Omental fat pad (tissue), 4 donors: Measurements from ENCODE around the gene UBAC1. TPM values are rescaled to one million over a fixed set of nuclear protein-coding genes. Genes with fewer than 3 reads are reported as not detected.
"Not testable (repeated sequence)": the region's sequence is repeated elsewhere in the genome, so short reads cannot be mapped to it uniquely, and the experiment has no call there.

Source experiments
- ATAC-seq: fragments of 150-250 bp; one replicate; pipeline ENCODE4 v1.9.1; 2016; ENCODE audit warnings: mild to moderate bottlenecking, moderate library complexity; ENCODE audit not compliant: low FRiP score
- DNase-seq: peaks from one replicate; pipeline ENCODE4 v3.0.0-alpha.2; 2019; ENCODE audit warnings: low spot score
- total RNA-seq, 4 donors: library from RNA; depleted of rRNA; stranded (reverse); fragments of >200 nt; gene quantifications; one replicate each; pipeline ENCODE4 v1.1.0, GENCODE V29; 2016
- TF ChIP-seq, protein P1 (sequence below), 3 donors: fragments of 450-650 bp; IDR thresholded peaks; one replicate each; pipeline ENCODE4 v1.5.1; 2016 to 2017; ENCODE audit warnings: antibody characterized with exemption in 3 of 3, mild to moderate bottlenecking in 3 of 3, moderate library complexity in 2 of 3

Gene UBAC1
- total RNA-seq, 4 donors from 2014 or later: 28.4 to 56.7 (median 34.6) TPM

DNA sequence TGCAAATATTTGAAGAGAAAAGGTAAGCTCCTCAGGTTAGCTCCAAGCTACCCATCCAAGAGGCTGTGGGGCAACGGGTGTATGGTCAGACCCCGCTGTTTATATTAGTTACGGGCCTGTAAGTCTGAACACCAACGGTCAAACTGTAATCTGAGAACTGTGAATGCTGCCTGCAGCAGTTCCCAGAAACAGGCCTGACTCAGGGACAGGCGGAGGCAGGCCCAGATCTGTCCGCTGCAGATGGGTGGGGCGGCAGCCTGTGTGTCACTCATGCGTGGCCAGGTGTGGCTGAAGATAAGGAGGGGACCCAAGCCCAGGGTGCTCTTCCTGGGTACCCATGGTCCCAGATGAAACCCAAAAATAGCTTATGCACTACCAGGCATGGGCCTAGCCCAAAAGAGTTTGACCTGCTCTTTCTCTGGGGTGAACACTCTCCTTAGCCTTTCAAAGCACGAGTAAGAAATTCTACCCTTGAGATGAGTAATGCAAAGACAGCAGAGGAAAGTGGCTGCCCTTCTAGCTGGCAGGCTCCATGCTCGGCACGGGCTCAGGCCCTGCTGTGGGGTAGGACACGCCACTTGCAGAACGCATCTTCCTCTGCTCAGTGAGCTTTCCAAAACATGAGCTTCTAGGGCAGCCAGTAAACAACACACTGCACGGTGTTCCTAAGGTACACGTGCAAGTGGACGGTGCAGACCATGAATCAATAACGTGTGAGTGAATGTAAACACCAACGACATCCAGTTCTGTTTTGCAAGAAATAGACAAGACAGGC is 9.1 kb downstream of the UBAC1 start:
- DNase-seq (no peak), ATAC-seq (no peak)
- TF ChIP-seq, protein P1, sequence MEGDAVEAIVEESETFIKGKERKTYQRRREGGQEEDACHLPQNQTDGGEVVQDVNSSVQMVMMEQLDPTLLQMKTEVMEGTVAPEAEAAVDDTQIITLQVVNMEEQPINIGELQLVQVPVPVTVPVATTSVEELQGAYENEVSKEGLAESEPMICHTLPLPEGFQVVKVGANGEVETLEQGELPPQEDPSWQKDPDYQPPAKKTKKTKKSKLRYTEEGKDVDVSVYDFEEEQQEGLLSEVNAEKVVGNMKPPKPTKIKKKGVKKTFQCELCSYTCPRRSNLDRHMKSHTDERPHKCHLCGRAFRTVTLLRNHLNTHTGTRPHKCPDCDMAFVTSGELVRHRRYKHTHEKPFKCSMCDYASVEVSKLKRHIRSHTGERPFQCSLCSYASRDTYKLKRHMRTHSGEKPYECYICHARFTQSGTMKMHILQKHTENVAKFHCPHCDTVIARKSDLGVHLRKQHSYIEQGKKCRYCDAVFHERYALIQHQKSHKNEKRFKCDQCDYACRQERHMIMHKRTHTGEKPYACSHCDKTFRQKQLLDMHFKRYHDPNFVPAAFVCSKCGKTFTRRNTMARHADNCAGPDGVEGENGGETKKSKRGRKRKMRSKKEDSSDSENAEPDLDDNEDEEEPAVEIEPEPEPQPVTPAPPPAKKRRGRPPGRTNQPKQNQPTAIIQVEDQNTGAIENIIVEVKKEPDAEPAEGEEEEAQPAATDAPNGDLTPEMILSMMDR (IDR thresholded peaks at IDR 0.05): no peak

DNA sequence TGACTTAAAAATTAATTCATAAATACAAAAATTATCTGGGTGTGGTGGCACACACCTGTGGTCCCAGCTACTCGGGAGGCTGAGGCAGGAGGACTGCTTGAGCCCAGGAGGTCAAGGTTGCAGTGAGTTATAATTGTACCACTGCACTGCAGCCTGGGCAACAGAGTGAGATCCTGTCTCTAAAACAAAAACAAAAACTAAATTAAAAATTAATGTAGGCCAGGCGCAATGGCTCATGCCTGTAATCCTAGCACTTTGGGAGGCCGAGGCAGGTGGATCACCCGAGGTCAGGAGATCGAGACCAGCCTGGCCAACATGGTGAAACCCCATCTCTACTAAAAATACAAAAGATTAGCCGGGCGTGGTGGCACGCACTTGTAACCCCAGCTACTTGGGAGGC is 9.9 kb downstream of the UBAC1 start:
- not testable (repeated sequence) for ATAC-seq, DNase-seq

DNA sequence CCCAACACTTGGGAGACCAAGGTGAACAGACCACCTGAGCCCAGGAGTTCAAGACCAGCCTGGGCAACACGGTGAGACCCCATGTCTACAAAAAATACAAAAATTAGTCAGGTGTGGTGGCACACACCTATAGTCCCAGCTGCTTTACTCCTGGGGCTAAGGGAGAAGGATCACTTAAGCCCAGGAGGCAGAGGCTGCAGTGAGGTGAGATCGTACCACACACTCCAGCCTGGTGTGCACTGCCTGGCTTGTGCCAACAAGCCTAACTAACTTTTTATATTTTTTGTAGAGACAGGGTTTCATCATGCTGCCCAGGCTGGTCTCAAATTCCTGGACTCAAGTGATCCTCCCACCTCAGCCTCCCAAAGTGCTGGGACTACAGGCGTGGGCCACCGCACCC is 10.3 kb downstream of the UBAC1 start:
- not testable (repeated sequence) for DNase-seq, ATAC-seq

DNA sequence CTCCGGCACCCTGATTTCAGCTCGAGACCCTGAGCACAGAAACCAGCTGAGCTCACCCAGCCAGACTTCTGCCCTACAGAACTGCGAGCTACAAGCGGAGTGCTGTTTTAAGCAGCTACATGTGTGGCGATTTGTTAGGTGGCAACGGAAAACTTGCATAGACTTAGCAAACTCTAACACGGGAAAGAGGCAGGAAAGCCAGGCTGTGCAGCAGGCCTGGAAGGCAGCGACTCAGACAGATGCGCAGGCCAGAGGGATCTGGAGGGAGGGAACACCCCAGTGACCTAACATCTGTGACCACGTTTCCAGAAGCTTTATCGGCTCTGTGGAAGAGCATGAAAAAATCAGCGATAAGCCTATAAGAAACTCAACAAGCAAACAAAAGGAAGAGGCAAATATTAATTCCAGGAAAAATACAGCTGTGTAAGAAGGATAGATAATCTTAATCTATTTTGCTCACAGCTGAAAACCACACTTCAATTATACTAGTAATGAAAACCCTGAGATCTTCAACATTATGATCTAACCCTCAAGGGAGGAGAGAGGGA is 11.0 kb downstream of the UBAC1 start:
- TF ChIP-seq, protein P1 (IDR thresholded peaks at IDR 0.05): no peak
- DNase-seq (no peak), ATAC-seq (no peak)

DNA sequence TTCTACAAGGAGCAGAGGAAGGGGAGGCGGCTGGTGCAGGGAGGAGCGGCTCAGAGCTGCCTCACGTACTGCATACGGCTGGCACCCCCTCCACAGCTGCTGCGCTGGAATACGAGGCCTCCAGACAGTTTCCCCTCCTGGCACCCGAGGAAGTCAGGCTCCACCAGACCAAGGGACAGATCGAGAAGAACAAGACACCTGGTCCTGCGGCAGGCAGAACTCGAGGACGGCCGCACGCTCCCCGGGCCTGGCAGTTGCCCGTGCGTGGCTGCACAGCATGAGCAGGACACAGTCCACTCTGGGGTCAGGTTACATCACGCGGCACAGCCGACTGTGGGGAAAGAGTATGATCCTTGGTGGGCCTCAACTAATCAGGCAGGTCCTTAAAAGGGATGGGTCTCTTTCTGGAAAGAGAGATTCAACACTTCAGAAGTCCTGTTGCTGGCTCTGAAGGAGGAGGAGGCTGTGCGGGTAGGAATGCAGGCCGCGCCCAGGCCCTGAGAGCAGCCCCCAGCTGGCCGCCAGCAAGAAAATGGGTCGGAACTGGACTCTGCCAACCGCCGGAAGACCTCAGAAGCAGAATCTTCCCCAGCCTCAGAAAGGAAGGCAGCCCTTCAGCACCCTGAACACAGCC is 11.6 kb downstream of the UBAC1 start:
- TF ChIP-seq, protein P1 (IDR thresholded peaks at IDR 0.05): no peak
- DNase-seq (no peak), ATAC-seq (no peak)

DNA sequence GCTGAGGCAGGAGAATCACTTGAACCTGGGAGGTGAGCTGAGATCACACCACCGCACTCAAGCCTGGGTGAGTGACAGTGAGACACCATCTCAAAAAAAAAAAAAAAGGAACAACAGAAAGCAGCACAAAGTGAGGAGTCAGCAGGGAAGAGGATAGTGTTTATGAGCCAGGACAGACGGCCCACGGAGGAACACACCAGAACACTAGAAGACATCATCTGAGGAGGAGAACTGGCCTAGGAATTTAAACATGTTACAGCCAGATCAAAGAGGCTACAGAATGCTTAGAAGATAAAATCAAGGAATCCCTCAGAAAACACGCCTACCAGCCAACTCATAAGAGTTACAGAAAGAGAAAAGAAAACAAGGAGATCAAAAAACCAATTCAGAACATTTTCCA is 12.2 kb downstream of the UBAC1 start:
- TF ChIP-seq, protein P1 (IDR thresholded peaks at IDR 0.05): no peak
- ATAC-seq: no peak

DNA sequence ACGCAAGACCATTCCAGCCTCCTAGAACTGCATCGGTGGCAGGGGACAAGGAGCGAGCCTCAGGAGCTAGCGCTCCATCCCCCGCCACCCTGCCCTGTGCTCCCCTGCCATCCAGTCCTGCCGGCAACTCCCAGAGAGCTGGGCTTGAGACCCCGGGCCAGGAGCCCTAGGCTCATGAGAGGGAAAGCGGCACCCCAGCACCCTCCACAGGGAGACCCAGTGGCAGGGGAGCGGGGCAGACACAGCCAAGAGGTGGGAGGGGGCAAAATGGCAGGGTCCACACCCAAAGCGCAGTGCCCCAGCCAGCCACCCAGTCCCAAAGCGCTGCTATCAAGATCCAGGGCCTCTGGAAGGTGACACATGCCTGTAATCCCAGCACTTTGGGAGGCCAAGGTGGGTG is 12.7 kb downstream of the UBAC1 start:
- no peak for DNase-seq
- no peak for ATAC-seq
- TF ChIP-seq, protein P1 (IDR thresholded peaks at IDR 0.05): no peak

More for the DNA sequence above, 12.2 kb downstream of the UBAC1 start:
- DNase-seq: no peak

DNA sequence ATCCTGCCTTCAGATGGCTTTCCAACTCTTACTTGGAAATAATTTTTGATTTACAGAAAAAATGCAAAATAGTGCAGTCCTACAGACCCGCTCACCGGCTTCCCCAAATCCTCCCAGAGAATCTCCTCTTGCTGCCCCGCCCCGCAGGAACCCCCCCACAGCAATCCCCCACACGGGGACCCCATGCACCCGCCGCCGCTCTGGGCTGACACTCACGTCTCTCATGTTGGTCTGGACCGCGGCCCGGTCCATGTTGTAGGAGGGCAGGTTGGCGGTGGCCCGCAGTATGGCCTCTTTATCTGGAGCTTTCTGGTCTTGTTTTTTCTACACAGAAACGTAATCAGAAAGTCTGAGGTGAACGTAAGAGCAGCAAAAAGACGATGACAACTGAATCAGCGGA is 13.6 kb downstream of the UBAC1 start:
- ATAC-seq: no peak
- TF ChIP-seq, protein P1 (IDR thresholded peaks at IDR 0.05): no peak
- DNase-seq: no peak

DNA sequence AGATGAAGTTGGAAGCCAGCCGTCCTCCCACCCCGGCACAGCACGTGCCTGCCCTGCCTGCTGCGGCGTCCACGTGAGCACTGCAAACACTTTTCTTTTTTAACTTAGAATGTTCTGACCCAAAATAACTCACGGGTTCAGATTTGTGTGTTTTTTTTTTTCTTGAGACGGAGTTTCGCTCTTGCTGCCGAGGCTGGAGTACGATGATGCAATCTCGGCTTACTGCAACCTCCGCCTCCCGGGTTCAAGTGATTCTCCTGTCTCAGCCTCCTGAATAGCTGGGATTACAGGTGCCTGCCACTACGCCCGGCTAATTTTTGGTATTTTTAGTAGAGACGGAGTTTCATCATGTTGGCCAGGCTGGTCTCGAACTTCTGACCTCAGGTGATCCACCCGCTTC is 14.1 kb downstream of the UBAC1 start:
- DNase-seq, ATAC-seq: not testable (repeated sequence)
